HG03469 (cell line): ENCODE results near the gene ITM2A.

ENCODE experiments used
- ATAC-seq: cut with Tn5 transposase; IDR thresholded peaks from one replicate; pipeline ENCODE4 v1.9.1; 2021; ENCODE audit warnings: mild to moderate bottlenecking, moderate library complexity, moderate number of reproducible peaks; ENCODE audit not compliant: unreplicated experiment

Gene ITM2A

GRCh38 chrX:79366873-79367749 is at the start of gene ITM2A:
TSS of gene ITM2A (minus strand) at chrX:79367334. CDS start at chrX:79367215, 119 bp downstream.
- peak; percentile 50 for ATAC-seq

GRCh38 chrX:79415056-79415455 is 47.9 kb upstream of the ITM2A start:
- ATAC-seq = no peak

- ATAC-seq = no peak
These were observed 46.8 kb upstream of the ITM2A start for GRCh38 chrX:79413963-79414362.

- no peak for ATAC-seq
These were observed 45.8 kb upstream of the ITM2A start for GRCh38 chrX:79412972-79413371.

DNA sequence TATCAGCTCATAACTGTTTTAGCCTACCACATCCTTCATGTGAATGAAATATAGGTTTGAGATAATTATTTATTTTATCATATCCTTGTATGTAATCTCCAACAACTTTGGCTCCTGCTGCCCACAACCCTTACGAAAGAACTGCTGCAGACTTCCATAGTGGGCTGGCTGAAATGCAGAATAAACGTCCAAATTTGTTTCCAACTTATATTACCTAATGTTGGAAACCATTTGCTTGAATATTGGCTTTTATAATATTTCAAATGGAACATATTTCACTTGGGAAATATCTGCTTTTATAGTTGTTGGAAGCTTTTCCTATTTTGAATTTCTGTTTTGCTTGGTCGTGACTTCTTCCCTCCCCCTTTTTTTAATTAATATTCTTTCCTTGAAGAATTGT is 45.0 kb upstream of the ITM2A start:
- ATAC-seq = no peak

GRCh38 chrX:79409657-79410056 is 42.5 kb upstream of the ITM2A start:
- no peak for ATAC-seq

DNA sequence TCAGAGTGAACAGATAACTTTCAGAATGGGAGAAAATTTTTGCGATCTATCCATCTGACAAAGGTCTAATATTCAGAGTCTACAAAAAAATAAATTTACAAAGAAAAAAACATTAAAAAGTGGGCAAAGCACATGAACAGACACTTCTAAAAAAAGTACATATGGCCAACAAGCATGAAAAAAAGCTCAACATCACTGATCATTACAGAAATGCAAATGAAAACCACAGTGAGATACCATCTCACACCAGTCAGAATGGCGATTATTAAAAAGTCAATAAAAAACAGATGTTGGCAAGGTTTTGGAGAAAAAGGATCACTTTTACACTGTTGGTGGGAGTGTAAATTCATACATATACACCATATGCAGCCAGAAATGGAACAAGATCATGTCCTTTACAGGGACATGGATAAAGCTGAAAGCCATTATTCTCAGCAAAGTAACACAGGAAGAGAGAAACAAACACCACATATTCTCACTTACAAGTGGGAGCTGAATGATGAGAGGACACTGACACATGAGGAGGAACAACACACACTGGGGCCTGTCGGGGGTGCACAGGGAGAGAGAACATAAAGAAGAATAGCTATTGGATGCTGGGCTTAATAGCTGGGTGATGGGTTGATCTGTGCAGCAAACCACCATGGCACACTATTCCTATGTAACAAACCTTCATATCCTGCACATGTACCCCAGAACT is 41.6 kb upstream of the ITM2A start:
- ATAC-seq = no peak

DNA sequence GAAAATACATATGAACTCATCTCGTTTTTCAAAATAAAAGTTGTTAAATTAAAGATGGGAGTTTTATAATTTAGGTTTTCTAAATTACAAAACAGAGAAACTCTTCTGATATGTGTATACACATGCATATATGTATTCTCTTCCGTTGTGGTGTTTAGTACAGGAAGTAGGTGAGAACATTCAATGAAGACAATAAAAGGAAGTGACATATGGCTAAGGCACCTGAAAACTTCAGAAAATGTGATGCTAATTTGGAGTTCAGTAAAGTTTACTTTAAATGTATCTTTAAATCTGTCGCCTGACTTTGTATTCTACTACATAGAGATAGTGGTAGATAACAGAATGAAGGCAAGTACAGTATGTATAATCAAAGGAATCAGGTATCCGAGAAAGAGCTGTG is 33.5 kb upstream of the ITM2A start:
- no peak for ATAC-seq

- ATAC-seq = no peak
These were observed 8.2 kb upstream of the ITM2A start for GRCh38 chrX:79375340-79375739.

DNA sequence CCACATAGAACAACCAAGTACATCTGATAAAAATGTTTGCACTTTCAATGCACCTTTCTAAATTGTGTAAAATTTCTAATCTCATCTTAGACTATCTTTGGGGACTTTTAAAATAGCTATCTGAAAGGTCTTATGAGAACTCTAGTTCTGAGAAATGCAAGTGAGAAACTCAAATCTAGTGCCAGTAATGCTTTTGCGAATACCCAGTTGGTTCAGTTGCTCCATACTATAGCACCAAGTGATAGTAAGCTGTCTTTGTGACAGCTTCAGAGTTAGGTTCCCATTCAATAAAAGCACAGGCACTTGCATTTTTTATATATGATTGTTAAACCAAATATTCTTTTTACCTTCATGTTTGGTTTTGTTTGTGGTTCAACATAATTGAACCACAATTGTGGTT is 4.5 kb upstream of the ITM2A start:
- no peak for ATAC-seq

DNA sequence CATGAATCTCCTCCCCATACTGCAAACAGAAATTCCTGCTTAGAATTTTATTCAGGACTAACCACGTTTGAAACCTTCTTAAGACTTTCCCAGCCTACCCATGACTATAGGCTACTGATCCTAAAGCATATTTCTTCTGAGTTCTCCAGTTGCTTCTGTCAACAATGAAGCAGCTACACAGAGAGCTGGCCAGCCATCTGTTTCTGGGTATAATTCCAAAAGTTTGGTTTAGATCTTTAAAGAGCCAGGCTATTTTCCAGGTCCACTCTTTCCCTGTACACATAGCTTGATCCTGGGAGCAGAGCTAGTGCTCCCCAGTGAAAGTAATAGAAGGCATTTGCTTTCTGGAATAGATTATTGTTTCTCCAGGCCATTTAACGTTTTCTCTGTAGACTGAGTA is 4.0 kb upstream of the ITM2A start:
- no peak for ATAC-seq

- ATAC-seq = no peak
These were observed 2.7 kb upstream of the ITM2A start for GRCh38 chrX:79369871-79370270.

DNA sequence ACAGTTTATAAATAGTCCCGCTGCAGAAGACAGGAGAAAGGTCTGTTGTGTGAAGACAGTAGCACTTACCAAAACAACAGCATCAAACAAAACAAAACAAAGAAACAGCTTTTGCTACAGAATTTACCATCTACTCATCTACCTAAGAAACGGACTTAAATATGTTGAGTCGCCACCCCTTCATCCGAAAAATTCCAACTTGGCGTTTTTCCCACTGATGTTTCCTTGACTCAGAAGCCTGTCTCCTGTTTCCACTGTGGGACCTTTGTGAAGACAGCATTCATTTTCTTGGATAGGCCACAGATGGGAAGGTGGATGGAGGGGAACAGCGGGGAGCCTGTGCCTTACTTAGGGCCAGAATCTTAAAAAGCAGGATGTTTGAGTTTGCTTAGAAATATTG is 1.3 kb upstream of the ITM2A start:
- no peak for ATAC-seq

DNA sequence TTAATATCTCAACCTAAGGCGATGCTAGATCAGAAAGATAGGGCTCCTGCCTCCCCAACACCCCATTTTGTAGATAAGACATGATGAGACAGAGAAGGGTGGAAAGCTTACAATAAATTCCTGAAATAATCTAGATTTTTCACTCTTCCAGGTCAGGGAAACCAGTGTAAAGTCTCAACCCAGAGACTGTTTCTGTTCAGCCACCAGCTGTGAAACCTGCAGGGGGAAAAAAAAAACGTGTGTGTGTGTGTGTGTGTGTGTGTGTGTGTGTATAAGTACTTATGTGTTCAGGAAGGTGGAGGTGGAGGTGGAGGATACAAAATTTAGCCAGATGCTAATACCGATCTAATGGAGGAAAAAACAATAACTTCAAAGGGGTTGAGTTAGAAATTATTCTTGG is 773 bp upstream of the ITM2A start:
- ATAC-seq = no peak

DNA sequence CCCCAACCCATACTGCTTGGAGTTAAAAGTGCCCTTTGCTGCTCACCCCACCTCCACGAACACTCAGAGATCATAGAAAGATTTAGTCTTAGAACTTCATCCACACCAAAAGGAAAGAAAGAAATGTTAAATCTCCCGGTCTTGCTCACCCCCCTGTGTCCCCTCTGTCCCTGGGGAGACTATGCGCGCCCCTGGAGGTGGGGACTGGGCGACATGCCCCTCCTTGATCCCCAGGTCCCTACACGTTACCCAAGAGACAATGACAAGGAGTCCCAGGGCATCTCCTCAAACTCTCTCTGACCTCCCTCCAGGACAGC is 620 bp downstream of the ITM2A start:
- no peak for ATAC-seq

DNA sequence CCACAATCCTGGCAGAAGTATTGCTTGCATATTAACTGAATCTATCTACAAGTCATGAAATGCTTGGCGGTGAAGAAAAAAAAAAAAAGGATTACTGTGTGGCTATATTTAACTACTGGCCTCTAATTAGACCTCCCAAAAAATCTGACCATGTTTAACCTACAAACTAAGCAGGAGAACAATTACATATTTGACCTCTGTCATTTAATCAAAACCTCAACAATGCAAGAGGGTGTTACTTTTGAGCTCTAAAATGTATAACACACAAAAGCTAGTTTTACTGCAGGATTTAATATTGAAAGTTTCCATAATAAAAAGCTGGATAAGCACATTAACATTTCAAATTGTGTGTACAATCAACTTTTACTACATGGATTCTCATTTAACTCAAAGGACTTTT is 1.5 kb downstream of the ITM2A start:
- no peak for ATAC-seq

DNA sequence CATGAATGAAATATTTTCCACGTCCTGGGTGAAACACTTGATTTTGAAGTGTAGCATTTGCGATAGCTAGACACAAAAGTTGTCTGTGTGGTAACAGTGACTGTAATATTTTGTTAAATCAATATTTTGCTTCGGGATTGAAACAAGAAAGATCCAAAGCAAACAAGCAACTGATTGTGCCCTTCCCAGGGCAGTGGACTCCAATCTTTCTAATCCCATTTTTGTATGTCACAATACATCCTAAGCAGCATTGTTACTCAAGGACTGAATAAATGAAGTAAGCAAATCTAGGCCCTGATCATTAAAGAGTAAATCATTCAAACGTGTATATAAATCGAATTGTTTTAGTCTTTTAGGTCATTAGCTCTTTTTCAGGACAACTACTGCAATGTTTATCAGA is 2.8 kb downstream of the ITM2A start:
- no peak for ATAC-seq

GRCh38 chrX:79361192-79361870 is 5.8 kb downstream of the ITM2A start:
- no peak for ATAC-seq

GRCh38 chrX:79336869-79337815 is 30.0 kb downstream of the ITM2A start:
- no peak for ATAC-seq

GRCh38 chrX:79330022-79330421 is 37.1 kb downstream of the ITM2A start:
- ATAC-seq = no peak
